ENCODE measurements around the gene CRHBP. TPM values are rescaled to one million over a fixed set of nuclear protein-coding genes. Genes with fewer than 3 reads are reported as not detected.

Gene CRHBP
- total RNA-seq, 1 donor from 2014 or later = 1.5 TPM

DNA sequence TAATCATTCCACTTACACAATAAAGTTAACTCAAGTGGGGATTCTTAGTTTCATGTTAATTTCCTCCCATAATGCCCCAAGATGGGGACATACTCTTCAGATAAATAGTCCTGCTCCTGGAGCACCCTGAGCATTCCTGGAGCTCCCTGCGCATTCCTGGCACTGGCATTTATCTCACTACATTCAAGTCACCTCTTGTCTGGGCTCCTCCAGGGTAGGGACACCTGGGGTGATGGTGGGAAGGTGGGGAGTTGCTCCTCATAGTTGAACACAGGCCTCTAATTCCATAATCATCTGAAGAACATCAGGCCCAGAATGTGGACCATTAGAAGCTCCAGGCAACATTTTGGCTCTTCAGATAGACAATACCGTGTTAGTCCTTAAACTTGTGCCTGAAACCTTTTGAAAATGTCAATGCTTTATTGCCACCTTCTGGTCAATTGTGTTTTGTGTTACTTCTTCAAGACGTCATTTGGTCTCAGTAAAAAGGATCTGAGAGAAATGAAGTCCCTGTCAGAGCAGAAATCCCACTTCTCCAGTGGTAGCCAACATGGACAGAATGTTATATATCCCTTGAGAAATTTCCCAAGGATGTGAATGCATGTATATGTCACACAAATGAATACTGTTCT is 63.2 kb downstream of the CRHBP start:
- DNase-seq (ENCODE audit: low spot score) = no peak

DNA sequence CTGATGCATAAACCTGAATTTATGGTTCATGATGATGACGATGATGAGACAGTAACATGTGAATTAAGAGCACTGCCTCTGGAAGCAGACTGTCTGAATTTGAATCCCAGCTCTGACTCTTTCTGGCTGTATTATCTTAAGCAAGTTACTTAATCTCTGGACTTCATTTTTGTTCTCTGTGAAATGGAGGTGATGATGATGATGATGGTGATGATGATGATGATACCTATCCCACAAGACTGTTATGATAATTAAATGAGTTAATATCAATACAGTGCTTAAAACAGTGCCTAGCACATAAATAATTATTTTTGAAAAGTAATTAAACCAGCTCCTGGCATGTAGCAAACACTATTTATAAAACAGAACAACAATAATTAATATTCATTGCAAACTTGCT is 64.1 kb downstream of the CRHBP start:
- no peak for DNase-seq (ENCODE audit: low spot score)

DNA sequence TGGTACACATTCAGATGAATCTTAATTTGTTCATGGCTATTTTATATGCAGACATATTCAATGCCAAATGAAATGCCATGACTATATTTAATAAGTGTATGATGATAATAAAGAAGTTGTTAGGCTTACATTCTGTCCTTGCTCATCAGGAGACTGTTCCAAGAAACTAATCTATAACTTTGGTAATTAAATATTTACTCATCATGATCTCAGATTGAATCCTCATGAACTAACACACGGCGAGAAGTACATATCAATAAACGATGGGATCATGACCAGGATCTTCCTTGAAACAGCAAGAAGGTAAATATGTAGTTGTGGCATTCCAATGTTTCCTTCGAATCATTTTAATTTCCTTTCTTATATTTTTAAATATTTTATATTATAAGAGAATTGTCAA is 64.8 kb downstream of the CRHBP start:
- DNase-seq (ENCODE audit: low spot score) = no peak

Other genes starting within 250 kb of the CRHBP start
- 15.1 TPM for gene F2R, start 236.9 kb upstream of the CRHBP start, total RNA-seq
- 48.9 TPM for gene F2RL1, start 134.0 kb upstream of the CRHBP start, total RNA-seq
- gene S100Z, start 103.0 kb upstream of the CRHBP start, total RNA-seq = 0.95 TPM
- 23.4 TPM for gene AGGF1, start 77.4 kb downstream of the CRHBP start, total RNA-seq
- 16.6 TPM for gene ZBED3, start 134.2 kb downstream of the CRHBP start, total RNA-seq